ENCODE data around the gene CACNB1. TPM values are rescaled to one million over a fixed set of nuclear protein-coding genes. Genes with fewer than 3 reads are reported as not detected.

Gene CACNB1
- total RNA-seq, 1 experiment from 2014 or later, result 20.0 TPM

DNA sequence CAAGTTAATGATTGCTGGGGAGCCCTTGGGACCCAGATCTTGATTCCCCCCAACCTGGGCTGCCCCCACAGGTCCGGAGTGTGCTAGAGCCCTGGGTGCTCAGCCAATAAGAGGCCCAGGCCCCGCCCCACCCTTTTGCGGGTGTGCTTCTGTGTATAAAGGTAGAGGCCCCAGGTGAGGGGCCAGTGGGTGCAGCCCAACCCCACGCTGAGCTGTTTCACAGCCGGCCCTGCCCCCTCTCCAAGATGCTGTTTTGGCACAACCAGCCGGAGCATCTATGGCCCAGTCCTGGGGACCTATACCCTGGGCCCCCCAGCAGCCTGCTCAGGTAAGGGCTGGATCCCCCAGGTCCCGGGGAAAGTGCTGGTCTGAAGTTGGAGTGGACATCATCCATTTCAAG, 40.1 kb upstream of the CACNB1 start:
- Histone ChIP-seq H3K4me2 (ENCODE audit: insufficient read depth, insufficient read length, low read length) (no peak overlapping the region), H3K18ac (ENCODE audit: insufficient read length, low read depth, low read length) (no peak overlapping the region), H2BK15ac (ENCODE audit: low read depth, low read length) (no peak overlapping the region), H3K14ac (ENCODE audit: insufficient read depth, low read length) (no peak overlapping the region), H3K4ac (ENCODE audit: low read depth, low read length) (no peak overlapping the region), H4K8ac (replicated peaks; ENCODE audit: insufficient read length, low read depth, low read length) (no peak overlapping the region), H2AK5ac (ENCODE audit: insufficient read length, low read length) (no peak overlapping the region), H2BK12ac (ENCODE audit: insufficient read length, low read depth, low read length) (no peak overlapping the region), H2BK5ac (ENCODE audit: insufficient read length, low read length) (no peak overlapping the region), H3K4me1 (ENCODE audit: insufficient read depth, low read length) (no peaks in the 10 kb centered on the region), H3K79me1 (ENCODE audit: insufficient read depth, low read depth, low read length, poor library complexity, severe bottlenecking) (no peaks in the 10 kb centered on the region), H3K23ac (ENCODE audit: insufficient read length, low read depth, low read length) (no peak overlapping the region), H3K9me3 (ENCODE audit: control insufficient read depth, low read depth, low read length) (no peaks in the 10 kb centered on the region), H4K91ac (ENCODE audit: insufficient read length, low read depth, low read length) (no peak overlapping the region), H3K56ac (ENCODE audit: insufficient read length, low read depth, low read length) (no peak overlapping the region), H3K79me2 (ENCODE audit: insufficient read depth, low read length) (no peaks in the 10 kb centered on the region), H4K5ac (ENCODE audit: insufficient read length, low read depth, low read length) (no peak overlapping the region), H3K27me3 (ENCODE audit: insufficient read depth, low read length) (0 out of 2 replicates have a peak, but pooled peaks cover 2% of the 10 kb centered on the region), H3K9ac (ENCODE audit: extremely low read depth, insufficient read length, low read length) (no peak overlapping the region), H2BK20ac (ENCODE audit: low read depth, low read length, poor library complexity, severe bottlenecking) (no peak overlapping the region), H3K23me2 (ENCODE audit: insufficient read length, low read depth, low read length, poor library complexity, severe bottlenecking) (no peaks in the 10 kb centered on the region), H3K27ac (ENCODE audit: insufficient read length, low read depth, low read length) (no peak overlapping the region), H3T11ph (ENCODE audit: low read length) (no peak overlapping the region), H4K20me1 (ENCODE audit: control insufficient read depth, insufficient read depth, insufficient read length) (no peaks in the 10 kb centered on the region), H2BK120ac (ENCODE audit: low read depth, low read length, poor library complexity, severe bottlenecking) (no peak overlapping the region), H2AFZ (ENCODE audit: low read length) (no peak overlapping the region)
- H3K4me3 Mint-ChIP-seq, result no peak overlapping the region
- no CpG with 5 or more reads among the region's 7 CpGs for WGBS (ENCODE audit: extremely low coverage, insufficient read length, low lambda C conversion rate)
- no peak overlapping the region for H3K27ac Mint-ChIP-seq
- H3K4me1 Mint-ChIP-seq, result peaks cover 11 to 20% of the 10 kb centered on the region in 2 experiments
- H3K36me3 Mint-ChIP-seq (ENCODE audit: insufficient read depth in 1 of 3, low read depth in 3 of 3), result no peaks in the 10 kb centered on the region
- no peak for TF ChIP-seq CTCF (conservative IDR thresholded peaks at IDR 0.05)
- DNase-seq, result no peak
- H3K9me3 Mint-ChIP-seq, result no peaks in the 10 kb centered on the region
- H3K27me3 Mint-ChIP-seq (ENCODE audit: low read depth), result no peaks in the 10 kb centered on the region; the same call in 1 of the 2 replicates

Data from H9 (cell line).